Tibial nerve (tissue), 4 donors: Measurements from ENCODE around the gene TNS3. TPM values are rescaled to one million over a fixed set of nuclear protein-coding genes. Genes with fewer than 3 reads are reported as not detected.

Experiments
- DNase-seq, 2 donors: peaks; one replicate each; pipeline ENCODE4 v3.0.0-alpha.2; 2019; ENCODE audit warnings: low spot score in 2 of 2
- H3K27ac ChIP-seq, 4 donors: fragments of 200-600 bp; sonication (generic) in 3 of 4; one replicate each; pipeline ENCODE4 v1.5.1; 2017 to 2019; ENCODE audit warnings: mild to moderate bottlenecking in 1 of 4
- H3K27me3 ChIP-seq, 2 donors: fragments of 200-600 bp; sonication (generic) in 1 of 2; one replicate each; pipeline versions ENCODE4 v1.5.1 to v1.6.0; 2017 to 2019
- H3K36me3 ChIP-seq, 3 donors: fragments of 200-600 bp; sonication (generic); one replicate each; pipeline ENCODE4 v1.5.1; 2018 to 2019
- H3K4me1 ChIP-seq, 4 donors: fragments of 200-600 bp; sonication (generic) in 3 of 4; one replicate each; pipeline ENCODE4 v1.5.1; 2017 to 2019
- H3K4me3 ChIP-seq, 4 donors: fragments of 200-600 bp; sonication (generic) in 3 of 4; one replicate each; pipeline ENCODE4 v1.5.1; 2017 to 2019; ENCODE audit warnings: mild to moderate bottlenecking in 1 of 4, moderate library complexity in 1 of 4
- H3K9me3 ChIP-seq, 4 donors: fragments of 200-600 bp; sonication (generic) in 3 of 4; one replicate each; pipeline ENCODE4 v1.5.1; 2017 to 2019
- CTCF ChIP-seq, 5 experiments: fragments of 200-600 bp in 3 of 5; fragments of 450-650 bp in 2 of 5; sonication (generic) in 3 of 5; IDR thresholded peaks; one replicate each; pipeline ENCODE4 v1.5.1; 2016 to 2019; ENCODE audit warnings: antibody characterized with exemption in 5 of 5, mild to moderate bottlenecking in 3 of 5, moderate library complexity in 2 of 5
- EP300 ChIP-seq, 2 donors: sonication (generic); formaldehyde crosslinking; IDR thresholded peaks; one replicate each; pipeline ENCODE4 v1.6.1; 2017; ENCODE audit warnings: antibody characterized with exemption in 2 of 2, mild to moderate bottlenecking in 1 of 2
- POLR2A ChIP-seq, 2 donors: fragments of 450-650 bp; IDR thresholded peaks; one replicate each; pipeline ENCODE4 v1.6.1; 2017; ENCODE audit warnings: antibody characterized with exemption in 2 of 2, mild to moderate bottlenecking in 2 of 2, moderate library complexity in 2 of 2
- whole genome bisulfite sequencing, 2 donors: methylation state at CpG; one replicate each; pipeline ENCODE4 v1.1.5; 2018; 5-methylcytosine and 5-hydroxymethylcytosine counted together
- total RNA-seq, 4 donors: library from RNA; depleted of rRNA; stranded (reverse); fragments of >200 nt; gene quantifications; one replicate each; pipeline ENCODE4 v1.1.0, GENCODE V29; 2016

Gene TNS3
- total RNA-seq, 4 donors from 2014 or later = 118 to 142 (median 133) TPM

DNA sequence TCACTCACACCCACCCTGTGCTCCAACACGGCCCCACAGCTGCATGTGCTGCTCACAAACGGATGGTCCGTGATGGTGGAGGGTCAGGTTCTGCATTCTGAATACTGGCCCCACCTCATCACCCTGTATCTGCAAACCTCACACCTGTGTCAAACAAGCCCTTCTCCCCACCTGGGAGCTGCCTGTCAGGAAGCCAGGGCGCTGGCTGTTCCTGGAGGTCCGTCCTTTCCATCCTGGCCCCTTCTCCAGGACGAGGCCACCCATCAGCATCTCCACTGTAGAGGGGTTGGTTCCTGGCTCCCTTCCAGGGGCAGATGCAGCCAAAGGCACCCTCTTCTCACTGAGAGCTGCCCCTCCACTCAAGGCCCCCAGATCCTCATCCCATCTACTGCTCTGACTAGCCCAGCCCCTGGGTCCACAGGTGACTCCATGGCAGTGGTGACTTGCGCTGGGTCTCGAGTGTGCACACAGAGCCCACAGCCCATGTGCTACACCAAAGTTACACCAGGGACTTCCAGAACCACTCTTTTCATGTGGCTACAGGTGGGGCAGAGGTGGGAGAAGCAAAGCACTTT, 229.4 kb downstream of the TNS3 start:
- H3K9me3 ChIP-seq = no peaks in the 10 kb centered on the region
- 81 to 88% methylated on average over 8 of the region's 8 CpGs for WGBS, 2 donors
- TF ChIP-seq CTCF (IDR thresholded peaks at IDR 0.05) (no peak), POLR2A (IDR thresholded peaks at IDR 0.05) (no peak), EP300 (IDR thresholded peaks at IDR 0.05) (no peak)
- H3K4me3 ChIP-seq = no peak overlapping the region
- H3K27me3 ChIP-seq = no peaks in the 10 kb centered on the region
- H3K4me1 ChIP-seq = peaks cover 3 to 76% (median 13%) of the 10 kb centered on the region in 4 donors
- no peaks in the 10 kb centered on the region for H3K36me3 ChIP-seq
- H3K27ac ChIP-seq = no peak overlapping the region
- DNase-seq = no peak

DNA sequence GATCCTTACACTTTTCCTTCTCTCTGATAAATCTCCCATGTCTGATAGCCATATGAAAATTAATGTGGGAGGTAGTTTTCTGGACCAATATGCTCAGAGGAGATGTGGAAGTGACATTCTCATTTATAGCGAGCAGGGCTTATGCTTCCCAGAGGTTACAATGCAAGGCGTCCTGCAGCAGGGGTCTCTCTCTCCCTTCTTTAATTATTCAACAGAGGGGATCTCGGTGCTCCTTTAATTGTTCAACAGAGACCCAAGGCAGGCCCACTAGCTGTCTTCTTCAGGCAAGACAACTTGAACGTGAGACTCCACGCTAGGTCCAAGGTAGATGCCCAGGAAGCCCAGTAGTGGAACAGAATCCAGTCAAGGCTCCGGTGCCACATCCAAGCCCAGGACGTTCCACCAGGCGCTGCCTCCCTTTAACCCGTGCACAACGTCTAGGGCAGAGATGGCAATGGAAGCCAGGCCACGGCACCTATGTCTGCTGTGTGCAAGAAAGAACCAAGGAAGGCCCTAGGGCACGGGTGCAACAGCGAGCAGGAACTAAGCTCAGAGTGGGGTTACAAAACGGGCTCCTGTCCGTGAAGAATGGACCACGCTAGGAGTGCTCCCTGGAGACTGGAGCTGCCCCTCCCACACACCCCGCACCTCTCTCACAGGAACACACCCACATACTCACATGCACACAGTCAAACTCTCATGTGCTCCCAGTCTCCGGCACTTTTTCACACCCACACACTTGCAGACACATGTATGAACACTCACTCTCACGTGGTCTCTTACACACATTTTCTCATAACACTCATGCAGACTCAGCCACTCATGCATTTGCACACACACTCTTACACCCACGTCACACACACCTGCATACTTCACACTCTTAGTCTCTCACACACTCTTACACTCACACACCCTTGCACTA, 230.4 kb downstream of the TNS3 start:
- no peaks in the 10 kb centered on the region for H3K36me3 ChIP-seq

DNA sequence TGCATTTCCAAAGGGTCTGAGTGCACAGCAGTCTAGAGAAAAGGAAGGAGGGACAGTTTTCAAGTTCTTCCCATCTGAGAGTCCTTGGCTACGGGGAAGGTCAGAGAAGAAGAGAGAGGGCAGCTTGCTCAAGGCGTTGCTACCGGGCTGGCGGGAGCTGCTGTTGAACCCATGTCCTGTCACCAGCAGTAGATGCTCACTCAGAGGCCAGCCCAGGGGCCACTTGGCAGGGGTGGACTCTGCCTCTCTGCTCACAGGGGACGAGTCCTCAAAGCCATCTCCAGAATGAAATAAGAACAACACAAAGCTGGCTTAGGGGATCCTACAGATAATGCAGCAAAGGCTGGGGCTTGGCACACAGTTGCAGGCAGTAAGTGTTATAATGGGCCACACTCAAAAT, 231.5 kb downstream of the TNS3 start:
- H3K27me3 ChIP-seq = no peaks in the 10 kb centered on the region
- DNase-seq = no peak
- 49 to 60% methylated on average over 5 of the region's 5 CpGs for WGBS, 2 donors
- H3K27ac ChIP-seq = peak overlapping the region in 2 of 4 donors; percentile 73
- H3K4me1 ChIP-seq = peaks cover 0 to 76% (median 12%) of the 10 kb centered on the region in 4 donors
- H3K36me3 ChIP-seq = peaks cover 0 to 8% (median 0%) of the 10 kb centered on the region in 3 donors
- H3K4me3 ChIP-seq = no peak overlapping the region
- TF ChIP-seq POLR2A (IDR thresholded peaks at IDR 0.05) (no peak), EP300 (IDR thresholded peaks at IDR 0.05) (no peak), CTCF (IDR thresholded peaks at IDR 0.05) (no peak)
- H3K9me3 ChIP-seq = no peaks in the 10 kb centered on the region

More for the DNA sequence above, 230.4 kb downstream of the TNS3 start:
- no peaks in the 10 kb centered on the region for H3K27me3 ChIP-seq
- no peak for TF ChIP-seq CTCF (IDR thresholded peaks at IDR 0.05)
- no peak for TF ChIP-seq POLR2A (IDR thresholded peaks at IDR 0.05)
- no peak for TF ChIP-seq EP300 (IDR thresholded peaks at IDR 0.05)
- H3K27ac ChIP-seq = peak overlapping the region in 2 of 4 donors; percentile 73
- H3K9me3 ChIP-seq = no peaks in the 10 kb centered on the region
- H3K4me3 ChIP-seq = no peak overlapping the region
- 64 to 73% methylated on average over 20 of the region's 20 CpGs for WGBS, 2 donors
- peaks cover 0 to 75% (median 12%) of the 10 kb centered on the region in 4 donors for H3K4me1 ChIP-seq
- no peak for DNase-seq

DNA sequence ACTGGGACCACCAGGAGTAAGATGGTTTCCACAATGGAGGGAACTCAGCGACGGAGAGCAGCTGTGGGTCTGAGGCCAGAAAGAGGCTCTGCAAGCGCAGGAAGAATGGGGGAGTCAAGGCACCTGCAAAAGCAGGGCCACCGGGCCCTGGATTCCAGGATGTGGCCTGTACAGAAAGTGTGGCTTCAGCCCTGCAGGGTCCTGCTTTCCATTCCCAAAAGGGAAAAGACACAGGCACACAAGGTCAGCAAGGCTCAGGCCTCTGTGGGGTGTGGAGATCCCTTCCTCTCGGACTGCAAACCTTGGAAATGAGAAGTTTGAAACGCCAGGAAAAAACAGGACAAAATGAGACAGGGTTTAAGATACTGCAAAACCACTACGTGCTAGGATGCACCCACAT, 232.5 kb downstream of the TNS3 start:
- peaks cover 0 to 67% (median 15%) of the 10 kb centered on the region in 4 donors for H3K4me1 ChIP-seq
- H3K36me3 ChIP-seq = peaks cover 0 to 11% (median 0%) of the 10 kb centered on the region in 3 donors
- DNase-seq = no peak
- H3K27ac ChIP-seq = peak overlapping the region in 3 of 4 donors; percentile 9 to 73 (median 73)
- H3K27me3 ChIP-seq = no peaks in the 10 kb centered on the region
- WGBS, 2 donors = 70 to 79% methylated on average over 7 of the region's 7 CpGs
- no peak overlapping the region for H3K4me3 ChIP-seq
- no peaks in the 10 kb centered on the region for H3K9me3 ChIP-seq
- TF ChIP-seq CTCF (IDR thresholded peaks at IDR 0.05) = no peak
- TF ChIP-seq POLR2A (IDR thresholded peaks at IDR 0.05) = no peak
- TF ChIP-seq EP300 (IDR thresholded peaks at IDR 0.05) = no peak
